ENCODE measurements around the gene TCEAL2. TPM values are rescaled to one million over a fixed set of nuclear protein-coding genes. Genes with fewer than 3 reads are reported as not detected.
"Not testable (repeated sequence)": the region's sequence is repeated elsewhere in the genome, so short reads cannot be mapped to it uniquely, and the experiment has no call there.

Gene TCEAL2
- not detected for polyA plus RNA-seq (ENCODE audit: low read depth in 6 of 6)

GRCh38 chrX:102125436-102125835 is at the start of gene TCEAL2:
Gene TCEAL2 (plus strand): TSS chrX:102125679. CDS start chrX:102126831, 1,152 bp downstream.
- Mint-ChIP-seq H3K27ac (peak within 1 kb of the TSS in 1 of 6 donors; percentile 36), H3K4me3 (peak within 1 kb of the TSS; percentile 5 to 73 (median 42)), H3K27me3 (peaks cover 23 to 33% (median 27%) of the 10 kb centered on the region in 3 donors)
- not testable (repeated sequence) for H3K9me3 Mint-ChIP-seq; H3K36me3 Mint-ChIP-seq; H3K4me1 Mint-ChIP-seq; DNase-seq; ATAC-seq (ENCODE audit: low read depth in 2 of 2)

- peaks cover 4 to 9% (median 5%) of the 10 kb centered on the region in 3 donors for H3K27me3 Mint-ChIP-seq
- DNase-seq (no peak), ATAC-seq (ENCODE audit: low read depth in 2 of 2) (no peak)
- H3K27ac Mint-ChIP-seq = no peak overlapping the region
- no peaks in the 10 kb centered on the region for H3K4me1 Mint-ChIP-seq
- no peaks in the 10 kb centered on the region for H3K9me3 Mint-ChIP-seq
- no peak overlapping the region for H3K4me3 Mint-ChIP-seq
- H3K36me3 Mint-ChIP-seq = no peaks in the 10 kb centered on the region
These were observed 48.1 kb upstream of the TCEAL2 start for GRCh38 chrX:102077426-102077825.

GRCh38 chrX:102085706-102086105 is 39.8 kb upstream of the TCEAL2 start:
- peaks cover 0 to 15% (median 2%) of the 10 kb centered on the region in 7 donors for H3K9me3 Mint-ChIP-seq
- no peaks in the 10 kb centered on the region for H3K36me3 Mint-ChIP-seq
- H3K27me3 Mint-ChIP-seq = peaks cover 5% of the 10 kb centered on the region in 3 donors
- H3K27ac Mint-ChIP-seq = no peak overlapping the region
- ATAC-seq (ENCODE audit: low read depth in 2 of 2) = no peak
- H3K4me3 Mint-ChIP-seq = no peak overlapping the region
- H3K4me1 Mint-ChIP-seq = no peaks in the 10 kb centered on the region
- DNase-seq = no peak

GRCh38 chrX:102113367-102113766 is 12.1 kb upstream of the TCEAL2 start:
- Mint-ChIP-seq H3K4me3 (no peak overlapping the region), H3K4me1 (no peaks in the 10 kb centered on the region), H3K36me3 (peaks cover 4 to 8% of the 10 kb centered on the region in 2 donors), H3K27ac (no peak overlapping the region), H3K27me3 (peaks cover 0 to 5% (median 4%) of the 10 kb centered on the region in 3 donors), H3K9me3 (peaks cover 0 to 18% (median 11%) of the 10 kb centered on the region in 7 donors)
- DNase-seq = no peak
- ATAC-seq (ENCODE audit: low read depth in 2 of 2) = no peak

GRCh38 chrX:102115748-102116147 is 9.7 kb upstream of the TCEAL2 start:
- Mint-ChIP-seq H3K4me1 (no peaks in the 10 kb centered on the region), H3K36me3 (peaks cover 4 to 8% of the 10 kb centered on the region in 2 donors), H3K4me3 (no peak overlapping the region), H3K27me3 (peaks cover 0 to 5% (median 4%) of the 10 kb centered on the region in 3 donors), H3K27ac (no peak overlapping the region), H3K9me3 (peaks cover 0 to 23% (median 8%) of the 10 kb centered on the region in 7 donors)
- DNase-seq (no peak), ATAC-seq (ENCODE audit: low read depth in 2 of 2) (no peak)

GRCh38 chrX:102125014-102125413 is 465 bp upstream of the TCEAL2 start:
- not testable (repeated sequence) for H3K27ac Mint-ChIP-seq

GRCh38 chrX:102126080-102126818 is 770 bp downstream of the TCEAL2 start:
- not testable (repeated sequence) for H3K27ac Mint-ChIP-seq; H3K9me3 Mint-ChIP-seq; H3K36me3 Mint-ChIP-seq; ATAC-seq (ENCODE audit: low read depth in 2 of 2); H3K4me1 Mint-ChIP-seq; DNase-seq
- H3K27me3 Mint-ChIP-seq = peaks cover 27 to 33% (median 31%) of the 10 kb centered on the region in 3 donors
- H3K4me3 Mint-ChIP-seq = peak overlapping the region in 6 of 8 donors; percentile 2 to 43 (median 29)

More at GRCh38 chrX:102125014-102125413, 465 bp upstream of the TCEAL2 start:
- H3K36me3 Mint-ChIP-seq; DNase-seq; H3K4me1 Mint-ChIP-seq; ATAC-seq (ENCODE audit: low read depth in 2 of 2); H3K9me3 Mint-ChIP-seq: not testable (repeated sequence)
- peaks cover 23 to 33% (median 27%) of the 10 kb centered on the region in 3 donors for H3K27me3 Mint-ChIP-seq
- peak overlapping the region in 7 of 8 donors; percentile 1 to 73 (median 32) for H3K4me3 Mint-ChIP-seq

- no peak for DNase-seq
- H3K27ac Mint-ChIP-seq = no peak overlapping the region
- no peaks in the 10 kb centered on the region for H3K36me3 Mint-ChIP-seq
- H3K27me3 Mint-ChIP-seq = peaks cover 27 to 33% (median 31%) of the 10 kb centered on the region in 3 donors
- no peak for ATAC-seq (ENCODE audit: low read depth in 2 of 2)
- H3K4me3 Mint-ChIP-seq = no peak overlapping the region
- H3K4me1 Mint-ChIP-seq = peaks cover 5 to 8% (median 6%) of the 10 kb centered on the region in 3 donors
- peaks cover 0 to 6% (median 0%) of the 10 kb centered on the region in 7 donors for H3K9me3 Mint-ChIP-seq
These were observed 1.4 kb downstream of the TCEAL2 start for GRCh38 chrX:102126863-102127262.

- H3K27me3 Mint-ChIP-seq = peaks cover 24 to 31% (median 28%) of the 10 kb centered on the region in 3 donors
- ATAC-seq (ENCODE audit: low read depth in 2 of 2) (no peak), DNase-seq (no peak)
- no peak overlapping the region for H3K4me3 Mint-ChIP-seq
- no peak overlapping the region for H3K27ac Mint-ChIP-seq
- peaks cover 5 to 8% (median 5%) of the 10 kb centered on the region in 3 donors for H3K4me1 Mint-ChIP-seq
- peaks cover 0 to 6% (median 0%) of the 10 kb centered on the region in 7 donors for H3K9me3 Mint-ChIP-seq
- H3K36me3 Mint-ChIP-seq = no peaks in the 10 kb centered on the region
These were observed 4.0 kb downstream of the TCEAL2 start for GRCh38 chrX:102129473-102129872.

GRCh38 chrX:102138064-102138463 is 12.6 kb downstream of the TCEAL2 start:
- DNase-seq (no peak), ATAC-seq (ENCODE audit: low read depth in 2 of 2) (no peak)
- peaks cover 0 to 3% of the 10 kb centered on the region in 2 donors for H3K36me3 Mint-ChIP-seq
- H3K4me1 Mint-ChIP-seq = peaks cover 0 to 3% (median 3%) of the 10 kb centered on the region in 3 donors
- peaks cover 0 to 3% (median 2%) of the 10 kb centered on the region in 7 donors for H3K9me3 Mint-ChIP-seq
- H3K4me3 Mint-ChIP-seq = no peak overlapping the region
- H3K27ac Mint-ChIP-seq = no peak overlapping the region
- peaks cover 3 to 24% (median 22%) of the 10 kb centered on the region in 3 donors for H3K27me3 Mint-ChIP-seq

GRCh38 chrX:102140876-102141275 is 15.4 kb downstream of the TCEAL2 start:
- H3K4me3 Mint-ChIP-seq; H3K36me3 Mint-ChIP-seq; ATAC-seq (ENCODE audit: low read depth in 2 of 2); H3K4me1 Mint-ChIP-seq; H3K27ac Mint-ChIP-seq; DNase-seq; H3K9me3 Mint-ChIP-seq: not testable (repeated sequence)
- peaks cover 15 to 43% (median 36%) of the 10 kb centered on the region in 3 donors for H3K27me3 Mint-ChIP-seq

- H3K4me3 Mint-ChIP-seq; DNase-seq; H3K4me1 Mint-ChIP-seq; H3K36me3 Mint-ChIP-seq; H3K27ac Mint-ChIP-seq; H3K9me3 Mint-ChIP-seq; ATAC-seq (ENCODE audit: low read depth in 2 of 2): not testable (repeated sequence)
- H3K27me3 Mint-ChIP-seq = peaks cover 15 to 47% (median 36%) of the 10 kb centered on the region in 3 donors
These were observed 16.2 kb downstream of the TCEAL2 start for GRCh38 chrX:102141631-102142030.

- not testable (repeated sequence) for H3K9me3 Mint-ChIP-seq; ATAC-seq (ENCODE audit: low read depth in 2 of 2); H3K36me3 Mint-ChIP-seq; H3K4me1 Mint-ChIP-seq; DNase-seq; H3K27ac Mint-ChIP-seq; H3K4me3 Mint-ChIP-seq
- H3K27me3 Mint-ChIP-seq = peaks cover 15 to 51% (median 37%) of the 10 kb centered on the region in 3 donors
These were observed 16.8 kb downstream of the TCEAL2 start, which contains the start of gene TCEAL6 for GRCh38 chrX:102142274-102142673. Gene TCEAL6 (minus strand): TSS chrX:102142481.

Data from naive B cell (primary cell).